ENCODE data around the gene BCHE.
A peak's percentile ranks its signal among the peaks of the same experiment; 100 is the strongest.

The BCHE gene

GRCh38 chr3:165837058-165837525, at the start of gene BCHE:
Gene BCHE (minus strand): TSS chr3:165837423. CDS start chr3:165831033, 6,390 bp downstream.
- H3K27ac ChIP-seq (ENCODE audit: low read length) = no peak within 1 kb of the TSS
- H3K27me3 ChIP-seq (ENCODE audit: low read depth, low read length) = no peaks in the 10 kb centered on the region
- H3K4me2 ChIP-seq (ENCODE audit: low read length) = peak within 1 kb of the TSS; percentile 67
- TF ChIP-seq EZH2phosphoT487 (IDR thresholded peaks at IDR 0.05; ENCODE audit: low read depth) (no peak), CTCF (IDR thresholded peaks at IDR 0.05; ENCODE audit: low read depth, low read length) (no peak)
- H3K36me3 ChIP-seq (replicated peaks; ENCODE audit: low read depth, low read length) = no peaks in the 10 kb centered on the region
- H3K79me2 ChIP-seq (ENCODE audit: low read length) = no peaks in the 10 kb centered on the region
- no peaks in the 10 kb centered on the region; the same call in 1 of the 2 replicates for H4K20me1 ChIP-seq (ENCODE audit: insufficient read depth, low read length)
- peak within 1 kb of the TSS; percentile 31 for H3K9ac ChIP-seq (ENCODE audit: low read length)
- H3K4me1 ChIP-seq (ENCODE audit: low read length) = peaks cover 8% of the 10 kb centered on the region; the same call in 1 of the 2 replicates
- H3K9me3 ChIP-seq (ENCODE audit: insufficient read depth, low read length) = no peaks in the 10 kb centered on the region
- H2AFZ ChIP-seq (ENCODE audit: low read depth, low read length) = peak within 1 kb of the TSS; percentile 98
- peak within 1 kb of the TSS; percentile 69 for H3K4me3 ChIP-seq (ENCODE audit: low read length)

GRCh38 chr3:165885558-165886270, 48.5 kb upstream of the BCHE start:
- Histone ChIP-seq H3K36me3 (replicated peaks; ENCODE audit: low read depth, low read length) (no peaks in the 10 kb centered on the region), H3K4me3 (ENCODE audit: low read length) (no peak overlapping the region), H3K9ac (ENCODE audit: low read length) (no peak overlapping the region), H3K4me1 (ENCODE audit: low read length) (no peaks in the 10 kb centered on the region), H3K79me2 (ENCODE audit: low read length) (no peaks in the 10 kb centered on the region), H4K20me1 (ENCODE audit: insufficient read depth, low read length) (no peaks in the 10 kb centered on the region), H3K4me2 (ENCODE audit: low read length) (no peak overlapping the region), H3K27me3 (ENCODE audit: low read depth, low read length) (no peaks in the 10 kb centered on the region), H2AFZ (ENCODE audit: low read depth, low read length) (0 out of 2 replicates have a peak overlapping the region, but pooled peaks have one; percentile 49), H3K27ac (ENCODE audit: low read length) (no peak overlapping the region), H3K9me3 (ENCODE audit: insufficient read depth, low read length) (no peaks in the 10 kb centered on the region)
- TF ChIP-seq EZH2phosphoT487 (IDR thresholded peaks at IDR 0.05; ENCODE audit: low read depth) (no peak), CTCF (IDR thresholded peaks at IDR 0.05; ENCODE audit: low read depth, low read length) (no peak)

GRCh38 chr3:165884518-165884917, 47.3 kb upstream of the BCHE start:
- Histone ChIP-seq H3K27ac (ENCODE audit: low read length) (no peak overlapping the region), H3K36me3 (replicated peaks; ENCODE audit: low read depth, low read length) (no peaks in the 10 kb centered on the region), H3K4me3 (ENCODE audit: low read length) (no peak overlapping the region), H3K9ac (ENCODE audit: low read length) (no peak overlapping the region), H2AFZ (ENCODE audit: low read depth, low read length) (peak overlapping the region; percentile 6; the same call in 1 of the 2 replicates), H3K4me2 (ENCODE audit: low read length) (no peak overlapping the region), H4K20me1 (ENCODE audit: insufficient read depth, low read length) (no peaks in the 10 kb centered on the region), H3K9me3 (ENCODE audit: insufficient read depth, low read length) (no peaks in the 10 kb centered on the region), H3K4me1 (ENCODE audit: low read length) (no peaks in the 10 kb centered on the region), H3K79me2 (ENCODE audit: low read length) (no peaks in the 10 kb centered on the region), H3K27me3 (ENCODE audit: low read depth, low read length) (no peaks in the 10 kb centered on the region)
- TF ChIP-seq CTCF (IDR thresholded peaks at IDR 0.05; ENCODE audit: low read depth, low read length) (no peak), EZH2phosphoT487 (IDR thresholded peaks at IDR 0.05; ENCODE audit: low read depth) (no peak)

DNA sequence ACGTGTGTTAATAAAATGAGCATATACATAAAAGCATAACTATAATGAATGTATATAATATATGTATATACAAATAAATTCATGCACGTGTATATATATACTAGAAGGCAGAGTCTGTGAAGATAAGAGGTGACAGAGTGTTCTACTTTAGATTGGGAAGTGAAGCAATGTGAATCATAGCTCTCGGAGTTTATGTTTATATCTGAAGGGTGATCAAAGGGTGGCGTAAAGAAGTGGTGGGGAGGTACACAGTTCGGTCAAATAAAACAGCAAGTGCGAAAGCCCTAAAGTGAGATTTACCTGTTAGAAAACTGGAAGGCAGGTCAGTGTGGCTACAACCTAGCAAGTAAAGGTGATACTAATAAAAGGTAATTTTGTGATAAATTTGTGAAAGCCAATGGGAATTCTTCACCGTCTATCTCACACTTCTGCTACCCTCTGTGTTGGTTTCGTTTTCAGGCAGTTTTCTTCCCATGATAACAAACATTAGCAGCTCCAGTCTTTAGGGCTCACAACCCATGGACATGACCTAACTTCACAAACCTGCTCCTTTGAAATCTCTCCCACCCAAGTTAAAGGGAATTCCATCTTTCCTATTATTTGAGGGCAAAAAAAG, 46.7 kb upstream of the BCHE start:
- H3K9me3 ChIP-seq (ENCODE audit: insufficient read depth, low read length) = no peaks in the 10 kb centered on the region
- H3K4me2 ChIP-seq (ENCODE audit: low read length) = peak overlapping the region; percentile 14; the same call in 1 of the 2 replicates
- no peaks in the 10 kb centered on the region for H3K79me2 ChIP-seq (ENCODE audit: low read length)
- H3K4me3 ChIP-seq (ENCODE audit: low read length) = no peak overlapping the region
- H3K27ac ChIP-seq (ENCODE audit: low read length) = no peak overlapping the region
- TF ChIP-seq CTCF (IDR thresholded peaks at IDR 0.05; ENCODE audit: low read depth, low read length) (no peak), EZH2phosphoT487 (IDR thresholded peaks at IDR 0.05; ENCODE audit: low read depth) (no peak)
- no peak overlapping the region for H3K9ac ChIP-seq (ENCODE audit: low read length)
- H3K36me3 ChIP-seq (replicated peaks; ENCODE audit: low read depth, low read length) = no peaks in the 10 kb centered on the region
- H3K27me3 ChIP-seq (ENCODE audit: low read depth, low read length) = no peaks in the 10 kb centered on the region
- peak overlapping the region; percentile 6; the same call in 1 of the 2 replicates for H2AFZ ChIP-seq (ENCODE audit: low read depth, low read length)
- H4K20me1 ChIP-seq (ENCODE audit: insufficient read depth, low read length) = no peaks in the 10 kb centered on the region
- no peaks in the 10 kb centered on the region for H3K4me1 ChIP-seq (ENCODE audit: low read length)

Measured in OCI-LY3 (cell line).